Activated CD4-positive, alpha-beta T cell treated with anti-CD3 and anti-CD28 coated beads, Interleukin-2, amount 10 ng/mL, durations not matched to agents 24 days and 14 days (primary cell): ENCODE data around the gene OAS3. TPM values are rescaled to one million over a fixed set of nuclear protein-coding genes. Genes with fewer than 3 reads are reported as not detected.

Experiments used
- DNase-seq: peaks from one replicate; pipeline ENCODE4 v3.0.0; 2022
- H3K27ac Mint-ChIP-seq: one replicate; pipeline ENCODE4 v1.8.0; 2022; ENCODE audit warnings: mild to moderate bottlenecking, mixed read lengths
- H3K27me3 Mint-ChIP-seq: one replicate; pipeline ENCODE4 v1.8.0; 2022; ENCODE audit warnings: mixed read lengths
- H3K36me3 Mint-ChIP-seq: one replicate; pipeline ENCODE4 v1.8.0; 2022; ENCODE audit warnings: low read depth, mild to moderate bottlenecking, mixed read lengths
- H3K4me1 Mint-ChIP-seq: one replicate; pipeline ENCODE4 v1.8.0; 2021; ENCODE audit warnings: mixed read lengths
- H3K4me3 Mint-ChIP-seq: one replicate; pipeline ENCODE4 v1.8.0; 2022; ENCODE audit warnings: mild to moderate bottlenecking, moderate library complexity, mixed read lengths
- H3K9me3 Mint-ChIP-seq: one replicate; pipeline ENCODE4 v1.8.0; 2021; ENCODE audit warnings: mixed read lengths
- intact Hi-C: fragments of 100-400 bp; cut with micrococcal nuclease; formaldehyde crosslinking; loops from one replicate; pipeline ENCODE4 v1.15.1; 2023
- total RNA-seq: library from RNA; stranded (reverse); gene quantifications from 2 replicates; pipeline ENCODE4 v1.2.3, GENCODE V29; 2022

Gene OAS3, protein sequence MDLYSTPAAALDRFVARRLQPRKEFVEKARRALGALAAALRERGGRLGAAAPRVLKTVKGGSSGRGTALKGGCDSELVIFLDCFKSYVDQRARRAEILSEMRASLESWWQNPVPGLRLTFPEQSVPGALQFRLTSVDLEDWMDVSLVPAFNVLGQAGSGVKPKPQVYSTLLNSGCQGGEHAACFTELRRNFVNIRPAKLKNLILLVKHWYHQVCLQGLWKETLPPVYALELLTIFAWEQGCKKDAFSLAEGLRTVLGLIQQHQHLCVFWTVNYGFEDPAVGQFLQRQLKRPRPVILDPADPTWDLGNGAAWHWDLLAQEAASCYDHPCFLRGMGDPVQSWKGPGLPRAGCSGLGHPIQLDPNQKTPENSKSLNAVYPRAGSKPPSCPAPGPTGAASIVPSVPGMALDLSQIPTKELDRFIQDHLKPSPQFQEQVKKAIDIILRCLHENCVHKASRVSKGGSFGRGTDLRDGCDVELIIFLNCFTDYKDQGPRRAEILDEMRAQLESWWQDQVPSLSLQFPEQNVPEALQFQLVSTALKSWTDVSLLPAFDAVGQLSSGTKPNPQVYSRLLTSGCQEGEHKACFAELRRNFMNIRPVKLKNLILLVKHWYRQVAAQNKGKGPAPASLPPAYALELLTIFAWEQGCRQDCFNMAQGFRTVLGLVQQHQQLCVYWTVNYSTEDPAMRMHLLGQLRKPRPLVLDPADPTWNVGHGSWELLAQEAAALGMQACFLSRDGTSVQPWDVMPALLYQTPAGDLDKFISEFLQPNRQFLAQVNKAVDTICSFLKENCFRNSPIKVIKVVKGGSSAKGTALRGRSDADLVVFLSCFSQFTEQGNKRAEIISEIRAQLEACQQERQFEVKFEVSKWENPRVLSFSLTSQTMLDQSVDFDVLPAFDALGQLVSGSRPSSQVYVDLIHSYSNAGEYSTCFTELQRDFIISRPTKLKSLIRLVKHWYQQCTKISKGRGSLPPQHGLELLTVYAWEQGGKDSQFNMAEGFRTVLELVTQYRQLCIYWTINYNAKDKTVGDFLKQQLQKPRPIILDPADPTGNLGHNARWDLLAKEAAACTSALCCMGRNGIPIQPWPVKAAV
- total RNA-seq = 47.5 and 48.9 TPM in 2 replicates

DNA sequence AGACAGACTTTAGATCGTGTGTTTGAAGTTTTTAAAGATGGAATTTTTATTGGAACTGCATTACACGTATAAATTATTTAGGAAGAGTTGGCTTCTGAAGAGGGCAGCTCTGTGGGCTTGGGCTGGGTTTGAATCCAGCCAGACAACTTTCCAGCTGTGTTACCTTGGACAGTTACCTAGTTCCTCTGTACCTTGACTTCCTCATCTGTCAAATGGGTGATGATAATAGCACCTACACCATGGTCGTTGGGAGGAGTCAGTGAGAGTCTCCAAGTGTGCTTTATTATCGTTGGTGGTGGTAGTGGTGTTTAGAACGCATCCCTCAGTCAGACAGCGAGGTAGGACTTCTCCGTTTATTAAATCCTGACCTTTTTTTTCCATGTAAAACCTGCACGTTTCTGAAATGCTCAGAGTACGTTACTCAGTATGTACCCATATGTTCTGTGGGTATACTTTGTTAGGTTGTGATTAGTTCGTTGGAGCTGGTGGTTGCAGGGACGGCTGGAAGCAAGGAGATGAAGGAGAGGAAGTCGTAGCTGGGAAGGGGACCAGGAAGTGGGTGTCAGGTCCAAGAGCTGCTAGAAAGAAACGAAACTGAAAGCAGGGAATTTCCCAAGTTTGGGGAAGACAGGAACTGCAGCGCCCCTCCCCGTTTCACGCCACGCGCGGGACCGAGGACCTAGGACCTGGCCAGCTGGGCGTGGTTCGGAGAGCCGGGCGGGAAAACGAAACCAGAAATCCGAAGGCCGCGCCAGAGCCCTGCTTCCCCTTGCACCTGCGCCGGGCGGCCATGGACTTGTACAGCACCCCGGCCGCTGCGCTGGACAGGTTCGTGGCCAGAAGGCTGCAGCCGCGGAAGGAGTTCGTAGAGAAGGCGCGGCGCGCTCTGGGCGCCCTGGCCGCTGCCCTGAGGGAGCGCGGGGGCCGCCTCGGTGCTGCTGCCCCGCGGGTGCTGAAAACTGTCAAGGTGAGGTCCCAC, at the start of gene OAS3:
OAS3 (plus strand) TSS at position 734 of the 979 bp plus-strand sequence; CDS start at position 791, 57 bp downstream.
- peak within 1 kb of the TSS; percentile 96 for H3K27ac Mint-ChIP-seq
- DNase-seq = peak; percentile 95
- H3K36me3 Mint-ChIP-seq = peaks cover 16% of the 10 kb centered on the region
- H3K27me3 Mint-ChIP-seq = no peaks in the 10 kb centered on the region
- intact Hi-C loops = loop anchor here (1.0 kb wide), 1 partner anchor 30 kb away; no protein-coding TSS in a partner anchor
- peak within 1 kb of the TSS; percentile 89 for H3K4me3 Mint-ChIP-seq
- peaks cover 48% of the 10 kb centered on the region for H3K4me1 Mint-ChIP-seq
- no peaks in the 10 kb centered on the region for H3K9me3 Mint-ChIP-seq

GRCh38 chr12:112891093-112892024, 46.9 kb upstream of the OAS3 start:
- Mint-ChIP-seq H3K9me3 (no peaks in the 10 kb centered on the region), H3K27ac (no peak overlapping the region), H3K4me3 (no peak overlapping the region), H3K4me1 (no peaks in the 10 kb centered on the region), H3K27me3 (peaks cover 8% of the 10 kb centered on the region), H3K36me3 (no peaks in the 10 kb centered on the region)
- intact Hi-C loops = no loop called here
- DNase-seq = no peak

DNA sequence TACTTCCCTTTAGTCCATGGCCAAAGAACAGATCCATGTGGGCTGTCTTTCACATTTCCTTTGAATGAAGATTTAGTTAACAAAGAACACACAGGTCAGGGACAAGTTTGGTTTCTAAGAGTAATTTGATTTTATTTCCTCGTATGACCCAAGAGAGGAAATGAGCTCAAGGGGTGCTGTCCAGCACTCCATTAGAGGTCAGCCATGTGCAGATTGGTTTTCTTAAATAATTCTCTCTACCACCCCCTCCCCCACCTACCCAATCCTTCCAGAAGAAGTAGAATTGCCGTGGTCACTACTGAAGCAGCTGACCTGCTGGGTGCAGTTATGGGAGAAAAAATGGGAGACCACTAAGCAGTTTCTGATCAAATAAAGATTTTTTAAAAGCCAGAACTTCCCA, 45.4 kb upstream of the OAS3 start:
- DNase-seq = no peak
- Mint-ChIP-seq H3K27ac (no peak overlapping the region), H3K4me3 (no peak overlapping the region), H3K4me1 (no peaks in the 10 kb centered on the region), H3K36me3 (no peaks in the 10 kb centered on the region), H3K27me3 (peaks cover 12% of the 10 kb centered on the region), H3K9me3 (no peaks in the 10 kb centered on the region)
- intact Hi-C loops = no loop called here

DNA sequence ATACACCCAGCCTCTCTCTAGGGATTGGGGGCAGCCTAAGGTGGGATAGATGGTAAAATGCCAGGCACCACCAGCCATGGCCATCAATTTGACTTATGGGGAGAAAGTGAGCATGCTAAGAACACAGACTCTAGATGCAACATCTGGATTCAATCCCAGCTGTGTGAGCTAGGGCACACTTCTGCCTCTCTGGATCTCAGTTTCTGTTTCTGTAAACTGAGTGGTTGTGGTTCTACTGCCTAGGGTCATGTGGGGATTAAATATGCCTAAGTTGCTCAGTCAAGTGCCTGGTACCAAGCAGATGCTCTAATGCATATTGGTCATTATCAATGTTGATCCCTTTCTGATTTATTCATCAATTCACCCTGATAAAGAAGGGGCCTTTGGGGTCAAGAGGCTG, 44.1 kb upstream of the OAS3 start:
- no peaks in the 10 kb centered on the region for H3K4me1 Mint-ChIP-seq
- DNase-seq = no peak
- no peaks in the 10 kb centered on the region for H3K9me3 Mint-ChIP-seq
- H3K36me3 Mint-ChIP-seq = no peaks in the 10 kb centered on the region
- H3K27me3 Mint-ChIP-seq = peaks cover 21% of the 10 kb centered on the region
- no peak overlapping the region for H3K4me3 Mint-ChIP-seq
- H3K27ac Mint-ChIP-seq = no peak overlapping the region
- intact Hi-C loops = no loop called here

DNA sequence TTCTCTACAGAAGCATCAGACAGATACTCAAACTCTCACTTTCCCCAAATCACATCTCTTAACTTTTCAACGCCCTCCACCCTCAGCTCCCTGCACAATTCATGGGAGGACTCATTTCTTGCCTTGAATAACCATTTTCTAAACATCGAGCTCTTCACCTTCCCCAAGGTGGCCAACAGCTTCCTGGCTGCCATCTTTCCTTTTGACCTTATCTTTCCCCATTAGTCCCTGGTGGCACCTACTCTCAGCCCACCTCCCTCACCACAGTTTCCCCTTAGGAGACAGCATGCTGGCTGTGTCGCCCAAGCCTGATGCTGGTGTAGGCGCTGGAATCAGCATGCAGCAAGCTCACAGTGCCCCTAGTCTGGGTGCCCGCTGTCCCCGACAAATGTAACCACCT, 39.9 kb upstream of the OAS3 start:
- Mint-ChIP-seq H3K27ac (no peak overlapping the region), H3K9me3 (no peaks in the 10 kb centered on the region), H3K36me3 (no peaks in the 10 kb centered on the region), H3K27me3 (peaks cover 18% of the 10 kb centered on the region), H3K4me1 (peaks cover 15% of the 10 kb centered on the region), H3K4me3 (no peak overlapping the region)
- intact Hi-C loops = no loop called here
- no peak for DNase-seq

- H3K36me3 Mint-ChIP-seq = no peaks in the 10 kb centered on the region
- peak; percentile 85 for DNase-seq
- H3K27me3 Mint-ChIP-seq = peaks cover 18% of the 10 kb centered on the region
- peaks cover 30% of the 10 kb centered on the region for H3K4me1 Mint-ChIP-seq
- intact Hi-C loops = loop anchor here (5.0 to 10.0 kb wide), 2 partner anchors 192 to 254 kb away; no protein-coding TSS in a partner anchor
- no peak overlapping the region for H3K4me3 Mint-ChIP-seq
- peak overlapping the region; percentile 50 for H3K27ac Mint-ChIP-seq
- H3K9me3 Mint-ChIP-seq = no peaks in the 10 kb centered on the region
These were observed 37.8 kb upstream of the OAS3 start for GRCh38 chr12:112900298-112901145.

DNA sequence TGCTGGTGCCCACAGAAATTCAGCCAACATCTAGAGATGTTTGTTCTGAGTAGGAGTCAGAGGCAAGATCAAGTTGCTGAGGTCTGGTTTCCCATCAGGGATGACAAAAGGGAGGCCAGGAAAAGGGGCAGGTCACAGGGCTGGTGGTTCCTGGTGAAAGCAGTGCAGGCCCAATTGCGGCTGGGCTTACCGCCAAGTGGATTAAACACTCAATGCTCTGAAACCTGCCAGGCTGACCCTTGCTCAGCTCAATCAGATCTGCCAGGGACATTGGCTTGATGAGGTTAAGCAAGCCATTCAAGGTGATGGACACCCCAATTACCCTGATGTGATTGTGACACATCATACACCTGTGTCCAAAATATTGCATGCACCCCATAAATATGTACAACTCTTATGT, 37.0 kb upstream of the OAS3 start:
- Mint-ChIP-seq H3K4me3 (no peak overlapping the region), H3K9me3 (no peaks in the 10 kb centered on the region), H3K27ac (peak overlapping the region; percentile 50), H3K36me3 (no peaks in the 10 kb centered on the region), H3K27me3 (peaks cover 16% of the 10 kb centered on the region), H3K4me1 (peaks cover 36% of the 10 kb centered on the region)
- intact Hi-C loops = loop anchor here (5.0 to 10.0 kb wide), 2 partner anchors 191 to 254 kb away; no protein-coding TSS in a partner anchor
- DNase-seq = no peak

GRCh38 chr12:112904571-112904970, 33.7 kb upstream of the OAS3 start:
- Mint-ChIP-seq H3K27me3 (no peaks in the 10 kb centered on the region), H3K36me3 (peaks cover 12% of the 10 kb centered on the region), H3K4me3 (peak overlapping the region; percentile 43), H3K4me1 (peaks cover 66% of the 10 kb centered on the region), H3K9me3 (no peaks in the 10 kb centered on the region), H3K27ac (peak overlapping the region; percentile 79)
- no peak for DNase-seq
- intact Hi-C loops = loop anchor here (5.0 to 10.0 kb wide), 2 partner anchors 188 to 250 kb away; no protein-coding TSS in a partner anchor

DNA sequence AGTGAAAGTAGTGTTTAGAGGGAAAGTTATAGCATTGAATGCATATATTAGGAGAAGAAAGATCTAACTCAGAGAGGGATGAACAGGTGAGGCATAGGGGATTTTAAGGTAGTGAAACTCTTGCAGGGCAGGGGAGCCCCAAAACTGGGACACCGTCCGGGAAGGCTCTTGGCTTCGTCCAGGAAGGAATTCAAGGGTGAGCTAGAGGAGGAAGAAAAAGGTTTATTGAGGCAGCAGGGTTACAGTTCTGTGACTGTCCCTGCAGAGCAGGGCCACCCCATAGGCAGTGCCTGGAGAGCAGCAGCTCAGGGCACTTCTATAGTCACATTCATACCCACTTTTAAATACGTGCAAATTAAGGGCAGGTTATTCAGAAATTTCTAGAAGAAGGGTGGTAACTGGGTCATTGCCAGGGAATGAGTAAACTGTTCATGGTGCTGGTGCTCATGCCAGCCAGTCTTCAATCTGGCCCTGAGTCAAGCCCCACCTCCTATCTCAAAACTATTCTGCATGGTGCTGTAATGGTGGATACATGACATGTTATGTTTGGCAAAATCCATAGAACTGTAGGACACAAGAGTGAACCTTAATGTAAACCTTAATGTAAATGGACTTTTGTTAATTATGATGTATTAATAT, 32.7 kb upstream of the OAS3 start:
- peak overlapping the region; percentile 18 for H3K4me3 Mint-ChIP-seq
- H3K36me3 Mint-ChIP-seq = peaks cover 21% of the 10 kb centered on the region
- no peaks in the 10 kb centered on the region for H3K27me3 Mint-ChIP-seq
- peak overlapping the region; percentile 50 for H3K27ac Mint-ChIP-seq
- peaks cover 4% of the 10 kb centered on the region for H3K9me3 Mint-ChIP-seq
- intact Hi-C loops = loop anchor here (10.0 kb wide), 1 partner anchor 249 kb away; no protein-coding TSS in a partner anchor
- no peak for DNase-seq
- H3K4me1 Mint-ChIP-seq = peaks cover 72% of the 10 kb centered on the region

- peak within 1 kb of the TSS; percentile 97 for H3K27ac Mint-ChIP-seq
- H3K4me3 Mint-ChIP-seq = peak within 1 kb of the TSS; percentile 100
- no peaks in the 10 kb centered on the region for H3K27me3 Mint-ChIP-seq
- peak; percentile 88 for DNase-seq
- H3K36me3 Mint-ChIP-seq = peaks cover 34% of the 10 kb centered on the region
- H3K9me3 Mint-ChIP-seq = peaks cover 4% of the 10 kb centered on the region
- H3K4me1 Mint-ChIP-seq = peaks cover 81% of the 10 kb centered on the region
- intact Hi-C loops = loop anchor here (1.0 to 10.0 kb wide), 2 partner anchors 71 to 248 kb away; partner anchors contain the start of gene OAS2
These were observed 31.4 kb upstream of the OAS3 start, which contains the start of gene OAS1 for GRCh38 chr12:112906712-112907414. Gene OAS1, plus strand, starts transcription at chr12:112906962. Its CDS starts 78 bp downstream, at chr12:112907040.
